RWPE1 (cell line): Measurements from ENCODE around the gene KDM4B.

Experiments used
- CTCF ChIA-PET: fragments of 350-600 bp; sonication (Branson Sonifier 250); formaldehyde crosslinking; extraction: SDS; loops from one replicate; lab custom pipeline; 2021; lab: Yijun Ruan, JAX
- POLR2A ChIA-PET: fragments of 400-600 bp; formaldehyde crosslinking; extraction: SDS; loops from one replicate; lab custom pipeline; 2020; ENCODE audit warnings: antibody characterized with exemption; ENCODE audit not compliant: low non-redundant PET; lab: Yijun Ruan, JAX
- DNase-seq: peaks from one replicate; pipeline ENCODE4 v3.0.0; 2012; ENCODE audit warnings: low spot score
- H3K27ac ChIP-seq: fragments of 450-650 bp; 2 replicates; pipeline ENCODE4 v1.5.1; 2017
- TF ChIP-seq, protein P1 (sequence below): fragments of 450-650 bp; conservative IDR thresholded peaks from 2 replicates; pipeline ENCODE4 v1.5.1; 2017; ENCODE audit warnings: low read depth, mild to moderate bottlenecking

KDM4B gene

DNA sequence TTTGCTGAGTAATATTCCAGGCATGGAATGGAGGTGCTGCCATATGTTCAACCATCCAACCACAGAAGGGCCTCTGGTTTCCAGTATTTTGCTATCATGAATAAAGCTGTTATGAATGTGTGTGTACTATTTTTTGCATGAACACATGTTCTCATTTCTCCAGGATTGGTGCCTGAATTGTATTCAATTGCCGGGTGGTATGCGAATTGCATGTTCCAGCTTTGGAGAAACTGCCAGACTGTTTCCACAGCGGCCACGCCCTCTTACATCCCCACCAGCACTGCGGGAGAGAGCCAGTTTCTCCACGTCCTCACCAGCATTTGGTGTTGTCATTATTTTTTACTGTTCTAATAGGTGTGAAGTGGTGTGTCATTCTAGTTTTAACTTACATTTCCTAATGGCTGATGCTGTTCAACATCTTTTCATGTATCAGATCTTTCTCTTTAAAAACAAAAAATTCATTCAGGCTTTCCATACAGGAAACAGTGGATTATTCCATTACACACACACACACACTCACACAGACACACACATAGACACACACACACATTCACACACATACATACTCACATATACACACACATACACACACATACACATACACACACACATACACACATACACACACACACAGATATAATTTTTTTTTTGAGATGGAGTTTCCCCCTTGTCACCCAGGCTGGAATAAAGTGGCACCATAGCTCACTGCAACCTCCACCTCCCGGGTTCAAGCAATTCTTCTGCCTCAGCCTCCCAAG, 217.6 kb downstream of the KDM4B start:
- TF ChIP-seq, protein P1, sequence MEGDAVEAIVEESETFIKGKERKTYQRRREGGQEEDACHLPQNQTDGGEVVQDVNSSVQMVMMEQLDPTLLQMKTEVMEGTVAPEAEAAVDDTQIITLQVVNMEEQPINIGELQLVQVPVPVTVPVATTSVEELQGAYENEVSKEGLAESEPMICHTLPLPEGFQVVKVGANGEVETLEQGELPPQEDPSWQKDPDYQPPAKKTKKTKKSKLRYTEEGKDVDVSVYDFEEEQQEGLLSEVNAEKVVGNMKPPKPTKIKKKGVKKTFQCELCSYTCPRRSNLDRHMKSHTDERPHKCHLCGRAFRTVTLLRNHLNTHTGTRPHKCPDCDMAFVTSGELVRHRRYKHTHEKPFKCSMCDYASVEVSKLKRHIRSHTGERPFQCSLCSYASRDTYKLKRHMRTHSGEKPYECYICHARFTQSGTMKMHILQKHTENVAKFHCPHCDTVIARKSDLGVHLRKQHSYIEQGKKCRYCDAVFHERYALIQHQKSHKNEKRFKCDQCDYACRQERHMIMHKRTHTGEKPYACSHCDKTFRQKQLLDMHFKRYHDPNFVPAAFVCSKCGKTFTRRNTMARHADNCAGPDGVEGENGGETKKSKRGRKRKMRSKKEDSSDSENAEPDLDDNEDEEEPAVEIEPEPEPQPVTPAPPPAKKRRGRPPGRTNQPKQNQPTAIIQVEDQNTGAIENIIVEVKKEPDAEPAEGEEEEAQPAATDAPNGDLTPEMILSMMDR, result no peak
- ChIA-PET CTCF (interaction anchor here (0.7 kb wide), 1 partner anchor 432 kb away, joined by 3 read pairs; no protein-coding TSS in a partner anchor), POLR2A (interaction anchor here (0.7 kb wide), 1 partner anchor 10 kb away, joined by 3 read pairs; no protein-coding TSS in a partner anchor)

DNA sequence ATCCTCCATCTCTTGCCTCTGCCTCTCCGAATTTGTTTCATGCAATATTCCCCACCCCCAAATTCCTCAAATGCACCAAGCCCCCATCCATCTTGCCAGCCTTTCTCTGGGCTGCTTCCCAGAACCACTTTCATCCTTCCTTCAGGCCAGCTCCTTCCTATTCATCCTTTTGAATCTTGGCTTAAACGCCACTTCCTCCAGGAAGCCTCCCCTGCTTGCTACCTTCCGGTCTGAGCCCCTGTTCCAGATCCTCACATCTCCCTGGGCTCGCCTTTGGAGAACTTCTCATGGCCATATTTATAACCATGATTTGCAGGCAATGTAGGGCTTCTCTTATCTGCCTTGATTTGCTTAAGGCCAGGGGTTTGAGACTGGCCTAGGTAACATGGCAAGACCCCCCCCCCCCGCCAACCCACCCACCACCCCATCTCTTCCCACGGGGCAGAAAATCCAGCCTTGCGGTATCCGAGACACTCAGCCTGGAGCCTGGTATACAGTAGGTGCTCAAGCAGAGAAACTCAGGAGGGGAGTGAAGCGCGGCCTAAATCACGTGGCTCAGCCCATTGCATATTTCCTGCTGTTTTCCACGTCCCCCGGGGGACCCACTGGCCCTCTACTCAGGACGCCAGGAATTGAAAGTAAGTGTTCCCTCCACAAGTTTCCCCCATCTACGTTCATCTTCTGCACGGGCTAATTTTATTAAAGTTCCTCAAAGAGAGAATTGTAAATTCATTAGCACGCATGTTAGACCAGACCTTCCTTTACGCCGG, 219.8 kb downstream of the KDM4B start:
- TF ChIP-seq, protein P1, result no peak
- no peak overlapping the region for H3K27ac ChIP-seq
- DNase-seq, result no peak
- ChIA-PET POLR2A (no interaction called here), CTCF (no interaction called here)

More for the DNA sequence above, 217.6 kb downstream of the KDM4B start:
- no peak for DNase-seq
- H3K27ac ChIP-seq, result no peak overlapping the region

DNA sequence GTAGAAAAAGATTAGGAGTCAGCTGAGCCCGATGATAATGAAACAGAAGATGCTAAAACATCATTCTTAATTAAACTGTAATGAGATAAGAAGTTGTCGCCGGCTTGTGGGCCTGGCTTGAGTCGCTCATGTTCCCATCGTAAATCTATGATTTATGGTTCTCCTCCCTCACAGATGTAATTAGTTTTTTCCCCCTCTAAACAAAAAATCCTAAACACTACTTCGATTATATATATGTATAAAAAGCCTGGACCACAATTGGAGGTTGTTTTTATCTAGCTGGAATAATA, 220.3 kb downstream of the KDM4B start:
- ChIA-PET CTCF (no interaction called here), POLR2A (no interaction called here)
- H3K27ac ChIP-seq, result no peak overlapping the region
- TF ChIP-seq, protein P1, result no peak
- no peak for DNase-seq

DNA sequence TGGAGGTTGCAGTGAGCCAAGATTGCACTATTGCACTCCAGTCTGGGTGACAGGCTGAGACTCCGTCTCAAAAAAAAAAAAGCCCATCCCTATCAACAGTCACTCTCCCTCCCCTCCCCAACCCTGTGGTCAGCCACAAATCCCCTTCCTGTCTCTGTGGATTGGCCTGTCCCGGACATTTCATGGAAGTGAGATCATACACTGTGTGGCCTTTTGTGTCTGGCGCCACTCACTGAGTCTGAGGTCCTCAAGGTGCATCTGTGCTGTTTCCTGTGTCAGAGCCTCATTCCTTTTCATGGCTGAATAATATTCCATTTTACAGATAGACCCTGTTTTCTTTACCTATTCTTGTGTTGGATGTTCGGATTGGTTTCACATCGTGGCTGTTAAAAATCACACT, 222.2 kb downstream of the KDM4B start:
- TF ChIP-seq, protein P1, result no peak
- ChIA-PET POLR2A (no interaction called here), CTCF (interaction anchor here (1.0 kb wide), 1 partner anchor 344 kb away, joined by 3 read pairs; no protein-coding TSS in a partner anchor)
- no peak for DNase-seq
- H3K27ac ChIP-seq, result no peak overlapping the region

DNA sequence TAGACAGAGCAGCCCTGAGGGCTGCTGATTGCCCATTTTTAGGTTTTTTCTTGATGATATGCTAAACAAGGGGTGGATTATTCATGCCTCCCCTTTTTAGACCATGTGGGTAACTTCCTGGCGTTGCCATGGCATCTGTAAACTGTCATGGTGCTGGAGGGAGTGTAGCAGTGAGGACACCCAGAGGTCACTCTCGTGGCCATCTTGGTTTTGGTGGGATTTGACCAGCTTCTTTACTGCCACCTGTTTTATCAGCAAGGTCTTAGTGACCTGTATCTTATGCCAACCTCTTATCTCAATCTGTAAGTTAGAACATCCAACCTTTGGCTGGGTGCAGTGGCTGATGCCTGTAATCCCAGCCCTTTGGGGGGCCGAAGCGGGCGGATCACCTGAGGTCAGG, 223.7 kb downstream of the KDM4B start:
- no peak overlapping the region for H3K27ac ChIP-seq
- ChIA-PET POLR2A (no interaction called here), CTCF (no interaction called here)
- DNase-seq, result no peak
- TF ChIP-seq, protein P1, result no peak

DNA sequence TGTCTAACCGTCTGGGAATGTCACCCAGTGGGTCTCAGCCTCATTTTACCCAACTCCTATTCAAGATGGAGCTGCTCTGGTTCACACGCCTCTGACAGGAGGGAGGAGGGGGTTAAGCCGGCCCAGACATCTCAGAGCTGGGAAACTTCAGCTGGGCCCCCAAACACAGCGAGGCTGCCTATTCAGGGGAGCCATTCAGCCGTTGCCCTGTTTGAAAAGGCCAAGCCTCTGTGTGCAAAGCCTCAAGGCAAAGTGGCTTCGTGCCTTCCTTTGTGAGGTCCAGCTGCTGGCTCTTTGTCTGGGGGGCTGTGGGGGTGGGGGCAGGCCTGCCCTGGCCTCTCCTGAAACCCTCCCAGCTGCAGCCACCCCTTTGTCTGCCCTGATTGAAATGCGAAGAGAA, 224.3 kb downstream of the KDM4B start:
- DNase-seq, result no peak
- no peak overlapping the region for H3K27ac ChIP-seq
- TF ChIP-seq, protein P1, result no peak
- ChIA-PET CTCF (no interaction called here), POLR2A (no interaction called here)
